ENCODE results near the gene GPR107.

The GPR107 gene

DNA sequence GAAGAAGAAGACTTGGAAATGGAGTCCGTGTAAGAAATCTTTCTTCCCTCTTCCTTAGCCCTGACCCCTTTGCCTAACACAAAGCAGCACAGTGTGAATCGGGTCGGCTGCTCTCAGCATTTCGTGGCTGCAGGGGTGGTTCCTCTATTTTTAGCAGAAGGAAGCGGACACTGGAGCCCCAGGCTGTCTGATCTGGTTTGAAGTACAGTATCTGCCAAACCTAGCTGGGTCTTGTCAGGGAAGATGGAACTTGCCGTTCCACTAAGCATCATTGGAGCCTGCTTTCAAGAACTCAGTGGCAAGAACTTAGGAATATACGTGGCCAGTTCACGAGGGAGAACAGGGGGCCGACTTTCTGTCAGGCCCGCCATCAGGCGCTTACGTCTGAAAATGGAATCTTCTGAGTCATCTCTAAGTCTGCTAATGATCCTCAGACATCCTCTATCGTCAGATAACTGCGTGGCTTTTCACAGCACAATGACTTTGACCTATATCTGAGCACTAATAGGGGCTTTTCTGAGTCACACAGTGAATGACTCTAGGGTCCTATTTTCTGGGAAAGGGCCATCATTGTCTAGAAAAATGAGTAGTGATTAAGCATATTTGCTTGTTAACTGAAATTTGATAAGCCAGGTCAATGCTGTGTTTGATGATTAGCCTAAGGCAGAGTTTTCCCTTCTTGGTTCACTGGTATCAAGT lies 75.2 kb downstream of the GPR107 start:
- peak overlapping the region in 1 of 2 donors; percentile 7 for H3K9ac ChIP-seq (ENCODE audit: low read depth in 1 of 2, low read length in 2 of 2)
- no peak overlapping the region for H3K4me3 ChIP-seq (ENCODE audit: low read depth in 1 of 2, low read length in 2 of 2)
- no peaks in the 10 kb centered on the region for H3K9me3 ChIP-seq (ENCODE audit: control insufficient read depth in 1 of 2, low read length in 2 of 2)
- peaks cover 5% of the 10 kb centered on the region in 2 donors for H3K4me1 ChIP-seq (ENCODE audit: control insufficient read depth in 1 of 2, insufficient read depth in 2 of 2, low read length in 2 of 2)
- H3K27ac ChIP-seq (ENCODE audit: low read depth, low read length): peak overlapping the region; percentile 13
- H3K27me3 ChIP-seq (ENCODE audit: control insufficient read depth in 1 of 2, insufficient read depth in 2 of 2, low read length in 2 of 2): no peaks in the 10 kb centered on the region
- peaks cover 14 to 40% of the 10 kb centered on the region in 2 donors for H3K36me3 ChIP-seq (ENCODE audit: control insufficient read depth in 1 of 2, insufficient read depth in 2 of 2, low read length in 2 of 2)

DNA sequence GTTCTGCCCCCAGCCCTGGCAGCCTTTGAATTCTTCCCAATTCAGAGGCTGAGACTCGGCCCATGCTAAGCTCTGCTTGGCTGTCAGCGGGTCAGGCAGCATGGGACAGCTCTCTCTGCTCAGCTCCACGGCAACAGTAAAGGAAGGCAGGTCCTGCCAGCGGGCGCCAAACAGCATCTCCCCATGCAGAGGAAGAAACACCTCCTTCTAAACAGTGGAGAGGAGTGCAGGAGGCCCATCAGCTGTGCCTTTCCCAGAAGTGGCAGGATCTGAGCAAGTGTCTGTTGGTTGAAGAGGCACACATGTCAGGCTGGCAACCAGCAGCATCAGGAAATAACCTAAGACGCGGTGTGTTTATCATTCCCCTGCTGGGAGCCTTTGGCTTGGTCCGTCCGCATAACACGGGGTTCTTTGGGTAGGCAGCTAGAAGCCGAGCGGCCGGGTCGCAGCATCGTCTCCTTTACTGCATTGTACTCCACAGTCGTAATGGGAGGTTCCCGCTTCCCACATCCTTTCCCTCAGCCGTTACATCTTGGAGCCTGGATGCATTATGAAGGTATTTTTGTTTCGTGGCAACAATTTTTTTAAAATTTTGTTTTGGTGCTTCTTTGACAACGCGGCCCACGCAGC lies 75.8 kb downstream of the GPR107 start:
- Histone ChIP-seq H3K36me3 (ENCODE audit: control insufficient read depth in 1 of 2, insufficient read depth in 2 of 2, low read length in 2 of 2) (peaks cover 12 to 33% of the 10 kb centered on the region in 2 donors), H3K9ac (ENCODE audit: low read depth in 1 of 2, low read length in 2 of 2) (no peak overlapping the region), H3K27ac (ENCODE audit: low read depth, low read length) (no peak overlapping the region), H3K27me3 (ENCODE audit: control insufficient read depth in 1 of 2, insufficient read depth in 2 of 2, low read length in 2 of 2) (no peaks in the 10 kb centered on the region), H3K4me3 (ENCODE audit: low read depth in 1 of 2, low read length in 2 of 2) (no peak overlapping the region), H3K9me3 (ENCODE audit: control insufficient read depth in 1 of 2, low read length in 2 of 2) (no peaks in the 10 kb centered on the region), H3K4me1 (ENCODE audit: control insufficient read depth in 1 of 2, insufficient read depth in 2 of 2, low read length in 2 of 2) (peaks cover 5% of the 10 kb centered on the region in 2 donors)

DNA sequence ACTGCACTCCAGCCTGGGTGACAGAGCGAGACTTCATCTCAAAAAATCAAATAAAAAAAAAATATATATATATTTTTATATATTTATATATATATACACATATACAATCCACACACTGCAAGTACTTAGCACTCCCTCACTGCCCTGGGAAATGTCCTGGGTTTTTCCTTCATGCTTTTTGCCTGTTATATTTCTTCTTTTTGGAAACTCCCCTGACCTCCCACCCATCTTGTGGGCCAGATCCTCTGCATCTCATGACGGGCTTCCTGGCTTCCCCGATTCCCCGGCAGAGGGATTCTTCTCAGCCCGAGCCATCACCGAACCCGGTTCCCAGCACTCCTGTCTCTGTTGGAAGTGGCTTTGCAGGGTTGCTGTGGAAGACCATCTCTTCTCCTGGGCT lies 79.0 kb downstream of the GPR107 start:
- H3K9me3 ChIP-seq (ENCODE audit: control insufficient read depth in 1 of 2, low read length in 2 of 2): no peaks in the 10 kb centered on the region
- H3K9ac ChIP-seq (ENCODE audit: low read depth in 1 of 2, low read length in 2 of 2): no peak overlapping the region
- peaks cover 11 to 42% of the 10 kb centered on the region in 2 donors for H3K36me3 ChIP-seq (ENCODE audit: control insufficient read depth in 1 of 2, insufficient read depth in 2 of 2, low read length in 2 of 2)
- H3K27me3 ChIP-seq (ENCODE audit: control insufficient read depth in 1 of 2, insufficient read depth in 2 of 2, low read length in 2 of 2): no peaks in the 10 kb centered on the region
- H3K27ac ChIP-seq (ENCODE audit: low read depth, low read length): no peak overlapping the region
- H3K4me1 ChIP-seq (ENCODE audit: control insufficient read depth in 1 of 2, insufficient read depth in 2 of 2, low read length in 2 of 2): peaks cover 5 to 7% of the 10 kb centered on the region in 2 donors
- H3K4me3 ChIP-seq (ENCODE audit: low read depth in 1 of 2, low read length in 2 of 2): no peak overlapping the region

DNA sequence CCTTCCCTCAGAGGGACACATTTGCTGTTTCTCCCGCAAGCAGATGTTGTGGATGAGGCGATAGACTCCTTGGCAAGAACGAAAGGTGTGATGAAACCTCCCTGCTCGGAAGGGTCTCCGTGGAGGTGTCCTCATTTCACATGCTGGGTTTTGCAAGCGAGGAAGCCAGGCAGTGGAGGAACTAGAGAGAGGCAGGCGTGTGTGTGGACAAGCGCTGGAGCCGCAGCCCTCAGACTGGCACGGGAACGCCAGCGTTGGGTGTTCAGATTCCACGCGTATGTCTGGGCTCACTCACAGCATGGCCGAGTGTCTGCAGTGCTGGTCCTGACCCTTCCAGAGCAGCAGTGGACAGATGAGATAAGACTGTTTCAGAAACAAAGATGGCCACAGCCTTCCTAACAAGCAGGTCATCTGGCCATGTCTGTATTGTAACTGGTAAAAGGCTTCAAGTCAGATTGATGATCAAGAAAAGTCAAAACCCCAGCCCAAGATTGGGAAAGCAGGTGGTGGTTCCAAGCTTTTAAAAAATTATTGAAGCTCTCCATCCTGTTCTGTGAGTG lies 83.5 kb downstream of the GPR107 start:
- no peaks in the 10 kb centered on the region for H3K9me3 ChIP-seq (ENCODE audit: control insufficient read depth in 1 of 2, low read length in 2 of 2)
- peaks cover 0 to 7% of the 10 kb centered on the region in 2 donors for H3K4me1 ChIP-seq (ENCODE audit: control insufficient read depth in 1 of 2, insufficient read depth in 2 of 2, low read length in 2 of 2)
- no peak overlapping the region for H3K9ac ChIP-seq (ENCODE audit: low read depth in 1 of 2, low read length in 2 of 2)
- no peak overlapping the region for H3K4me3 ChIP-seq (ENCODE audit: low read depth in 1 of 2, low read length in 2 of 2)
- H3K27ac ChIP-seq (ENCODE audit: low read depth, low read length): no peak overlapping the region
- no peaks in the 10 kb centered on the region for H3K27me3 ChIP-seq (ENCODE audit: control insufficient read depth in 1 of 2, insufficient read depth in 2 of 2, low read length in 2 of 2)
- peaks cover 0 to 16% of the 10 kb centered on the region in 2 donors for H3K36me3 ChIP-seq (ENCODE audit: control insufficient read depth in 1 of 2, insufficient read depth in 2 of 2, low read length in 2 of 2)

DNA sequence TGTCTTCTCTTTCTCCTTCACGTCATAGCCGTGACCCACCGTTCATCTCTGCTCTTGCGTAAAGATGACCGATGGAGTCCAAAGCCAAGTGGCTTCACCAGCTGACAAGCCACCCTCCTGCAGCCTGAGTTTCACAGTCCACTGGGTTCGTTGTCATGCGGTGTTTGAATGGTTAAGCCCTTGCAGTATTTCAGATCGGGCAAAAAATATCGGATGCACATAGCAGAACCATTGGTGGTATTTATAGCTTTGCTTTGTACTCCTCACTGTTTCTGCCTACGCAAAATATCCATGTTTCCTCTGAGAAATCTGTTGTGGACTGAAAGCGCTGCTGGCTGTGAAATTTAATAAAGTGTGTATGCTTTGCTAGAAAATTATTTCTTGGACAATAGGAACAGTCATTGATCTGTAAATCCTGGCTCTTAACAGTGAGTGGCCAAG lies 84.0 kb downstream of the GPR107 start:
- Histone ChIP-seq H3K9me3 (ENCODE audit: control insufficient read depth in 1 of 2, low read length in 2 of 2) (no peaks in the 10 kb centered on the region), H3K36me3 (ENCODE audit: control insufficient read depth in 1 of 2, insufficient read depth in 2 of 2, low read length in 2 of 2) (peaks cover 0 to 16% of the 10 kb centered on the region in 2 donors), H3K27ac (ENCODE audit: low read depth, low read length) (no peak overlapping the region), H3K9ac (ENCODE audit: low read depth in 1 of 2, low read length in 2 of 2) (no peak overlapping the region), H3K27me3 (ENCODE audit: control insufficient read depth in 1 of 2, insufficient read depth in 2 of 2, low read length in 2 of 2) (no peaks in the 10 kb centered on the region), H3K4me1 (ENCODE audit: control insufficient read depth in 1 of 2, insufficient read depth in 2 of 2, low read length in 2 of 2) (peaks cover 0 to 7% of the 10 kb centered on the region in 2 donors), H3K4me3 (ENCODE audit: low read depth in 1 of 2, low read length in 2 of 2) (no peak overlapping the region)

DNA sequence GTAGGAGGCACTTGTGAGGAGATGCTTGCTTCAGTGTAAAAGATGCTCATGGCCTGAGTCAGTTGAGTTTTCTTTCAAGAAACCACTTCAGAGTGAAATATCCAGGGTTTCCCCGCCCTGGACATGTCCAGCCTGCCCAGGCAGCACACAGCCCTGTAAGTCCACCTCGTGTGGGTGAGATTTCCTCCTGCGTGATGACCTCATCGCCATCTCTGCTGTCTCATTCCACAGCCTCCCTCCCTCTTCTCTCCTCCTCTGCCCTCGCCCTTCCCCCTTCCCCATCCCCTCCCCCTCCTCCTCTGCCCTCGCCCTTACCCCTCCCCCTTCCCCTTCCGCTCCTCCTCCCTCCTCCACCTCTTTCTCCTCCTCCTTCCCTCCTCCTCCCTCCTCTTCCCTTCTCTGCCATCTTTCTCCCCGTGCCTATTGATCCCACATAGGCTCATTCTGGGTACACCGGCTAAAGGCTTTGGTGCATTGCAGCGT lies 84.5 kb downstream of the GPR107 start:
- peaks cover 0 to 16% of the 10 kb centered on the region in 2 donors for H3K36me3 ChIP-seq (ENCODE audit: control insufficient read depth in 1 of 2, insufficient read depth in 2 of 2, low read length in 2 of 2)
- peaks cover 1 to 2% of the 10 kb centered on the region in 2 donors for H3K27me3 ChIP-seq (ENCODE audit: control insufficient read depth in 1 of 2, insufficient read depth in 2 of 2, low read length in 2 of 2)
- H3K4me1 ChIP-seq (ENCODE audit: control insufficient read depth in 1 of 2, insufficient read depth in 2 of 2, low read length in 2 of 2): peaks cover 0 to 7% of the 10 kb centered on the region in 2 donors
- H3K27ac ChIP-seq (ENCODE audit: low read depth, low read length): no peak overlapping the region
- H3K4me3 ChIP-seq (ENCODE audit: low read depth in 1 of 2, low read length in 2 of 2): no peak overlapping the region
- no peaks in the 10 kb centered on the region for H3K9me3 ChIP-seq (ENCODE audit: control insufficient read depth in 1 of 2, low read length in 2 of 2)
- H3K9ac ChIP-seq (ENCODE audit: low read depth in 1 of 2, low read length in 2 of 2): no peak overlapping the region

DNA sequence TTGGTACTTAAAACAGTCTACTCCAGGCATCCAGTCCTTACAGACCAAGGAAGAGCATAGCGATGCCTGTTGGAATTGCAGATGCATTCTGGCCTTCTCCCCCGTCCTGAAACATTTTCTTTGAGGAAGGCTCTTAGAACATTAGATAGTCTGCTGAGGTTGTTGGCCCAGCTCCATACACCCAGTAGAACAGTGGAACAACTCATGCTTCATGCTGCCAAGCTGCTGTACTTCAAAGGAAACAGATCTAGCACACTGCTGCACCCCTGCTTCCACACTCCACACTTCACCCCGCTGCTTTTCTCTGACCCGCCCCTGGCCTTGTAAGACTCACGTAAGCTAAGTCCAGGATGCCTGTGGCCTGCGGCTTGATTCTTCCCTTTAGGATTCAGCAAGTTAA lies 85.1 kb downstream of the GPR107 start:
- peaks cover 0 to 16% of the 10 kb centered on the region in 2 donors for H3K36me3 ChIP-seq (ENCODE audit: control insufficient read depth in 1 of 2, insufficient read depth in 2 of 2, low read length in 2 of 2)
- H3K27me3 ChIP-seq (ENCODE audit: control insufficient read depth in 1 of 2, insufficient read depth in 2 of 2, low read length in 2 of 2): peaks cover 6 to 7% of the 10 kb centered on the region in 2 donors
- no peak overlapping the region for H3K27ac ChIP-seq (ENCODE audit: low read depth, low read length)
- H3K4me3 ChIP-seq (ENCODE audit: low read depth in 1 of 2, low read length in 2 of 2): no peak overlapping the region
- H3K9ac ChIP-seq (ENCODE audit: low read depth in 1 of 2, low read length in 2 of 2): no peak overlapping the region
- peaks cover 0 to 7% of the 10 kb centered on the region in 2 donors for H3K4me1 ChIP-seq (ENCODE audit: control insufficient read depth in 1 of 2, insufficient read depth in 2 of 2, low read length in 2 of 2)
- no peaks in the 10 kb centered on the region for H3K9me3 ChIP-seq (ENCODE audit: control insufficient read depth in 1 of 2, low read length in 2 of 2)

DNA sequence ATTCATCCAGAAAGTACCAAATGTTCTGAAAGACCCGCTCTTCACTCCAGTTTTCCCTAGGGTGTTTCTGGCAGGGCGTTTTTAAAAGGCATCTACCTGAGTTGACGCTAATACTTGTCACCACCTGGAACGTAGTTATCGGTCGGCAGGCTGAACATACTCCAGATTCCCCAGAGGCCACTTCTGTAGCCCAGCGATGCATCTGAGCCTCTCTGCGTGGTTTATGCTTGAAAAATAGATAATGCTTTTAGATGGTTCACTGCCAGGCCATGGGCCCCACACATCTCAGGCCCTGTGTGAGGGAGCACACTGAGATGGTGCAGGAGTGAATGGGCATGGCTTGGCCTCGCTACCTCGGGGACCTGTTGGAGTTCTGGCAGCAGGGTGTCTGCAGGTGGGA lies 85.5 kb downstream of the GPR107 start:
- peaks cover 9 to 10% of the 10 kb centered on the region in 2 donors for H3K27me3 ChIP-seq (ENCODE audit: control insufficient read depth in 1 of 2, insufficient read depth in 2 of 2, low read length in 2 of 2)
- H3K9ac ChIP-seq (ENCODE audit: low read depth in 1 of 2, low read length in 2 of 2): no peak overlapping the region
- no peaks in the 10 kb centered on the region for H3K9me3 ChIP-seq (ENCODE audit: control insufficient read depth in 1 of 2, low read length in 2 of 2)
- H3K27ac ChIP-seq (ENCODE audit: low read depth, low read length): no peak overlapping the region
- H3K36me3 ChIP-seq (ENCODE audit: control insufficient read depth in 1 of 2, insufficient read depth in 2 of 2, low read length in 2 of 2): peaks cover 0 to 16% of the 10 kb centered on the region in 2 donors
- H3K4me1 ChIP-seq (ENCODE audit: control insufficient read depth in 1 of 2, insufficient read depth in 2 of 2, low read length in 2 of 2): peaks cover 0 to 7% of the 10 kb centered on the region in 2 donors
- H3K4me3 ChIP-seq (ENCODE audit: low read depth in 1 of 2, low read length in 2 of 2): no peak overlapping the region

DNA sequence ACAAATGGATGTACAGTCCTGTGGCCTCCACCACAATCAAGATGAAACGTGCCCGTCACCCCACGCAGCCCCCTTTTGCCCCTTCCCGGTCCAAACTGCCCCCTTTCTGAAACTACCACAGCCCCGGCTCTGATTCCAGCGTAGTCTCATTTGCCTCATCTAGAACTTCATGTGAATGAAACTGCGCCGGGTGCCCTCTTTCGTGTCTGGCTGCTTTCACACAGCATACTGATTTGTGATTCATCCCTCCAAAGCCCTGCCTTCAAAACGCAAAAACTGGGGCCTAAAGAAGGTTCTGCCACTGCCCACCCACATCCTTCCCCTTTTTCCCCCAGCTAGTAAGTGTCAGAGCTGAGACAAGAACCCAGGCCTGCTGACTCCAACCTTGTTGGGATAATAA lies 87.0 kb downstream of the GPR107 start:
- H3K9me3 ChIP-seq (ENCODE audit: control insufficient read depth in 1 of 2, low read length in 2 of 2): no peaks in the 10 kb centered on the region
- H3K9ac ChIP-seq (ENCODE audit: low read depth in 1 of 2, low read length in 2 of 2): no peak overlapping the region
- H3K27me3 ChIP-seq (ENCODE audit: control insufficient read depth in 1 of 2, insufficient read depth in 2 of 2, low read length in 2 of 2): peaks cover 9 to 10% of the 10 kb centered on the region in 2 donors
- peaks cover 0 to 9% of the 10 kb centered on the region in 2 donors for H3K36me3 ChIP-seq (ENCODE audit: control insufficient read depth in 1 of 2, insufficient read depth in 2 of 2, low read length in 2 of 2)
- no peak overlapping the region for H3K27ac ChIP-seq (ENCODE audit: low read depth, low read length)
- peaks cover 0 to 7% of the 10 kb centered on the region in 2 donors for H3K4me1 ChIP-seq (ENCODE audit: control insufficient read depth in 1 of 2, insufficient read depth in 2 of 2, low read length in 2 of 2)
- H3K4me3 ChIP-seq (ENCODE audit: low read depth in 1 of 2, low read length in 2 of 2): no peak overlapping the region

DNA sequence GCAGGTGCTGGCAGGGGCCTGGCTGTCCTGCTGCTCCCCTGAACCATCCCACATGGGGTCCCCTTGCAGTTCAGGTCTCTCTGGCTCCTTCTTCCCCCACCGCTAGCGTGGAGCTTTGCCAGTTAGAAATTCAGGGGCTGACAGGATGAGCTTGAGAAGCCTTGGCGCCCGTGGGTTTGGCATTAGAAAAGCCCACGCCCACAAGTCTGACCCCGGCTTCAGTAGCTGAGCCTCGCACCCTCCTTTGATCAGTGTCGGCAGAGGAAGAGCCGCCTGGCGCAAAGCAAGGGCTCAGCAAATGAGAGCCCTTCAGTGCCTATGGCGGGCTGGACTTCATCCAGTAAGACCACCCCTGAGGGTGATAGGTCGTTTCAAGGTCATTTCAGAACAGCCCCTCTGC lies 88.3 kb downstream of the GPR107 start:
- Histone ChIP-seq H3K36me3 (ENCODE audit: control insufficient read depth in 1 of 2, insufficient read depth in 2 of 2, low read length in 2 of 2) (peaks cover 0 to 2% of the 10 kb centered on the region in 2 donors), H3K4me3 (ENCODE audit: low read depth in 1 of 2, low read length in 2 of 2) (no peak overlapping the region), H3K27ac (ENCODE audit: low read depth, low read length) (no peak overlapping the region), H3K9ac (ENCODE audit: low read depth in 1 of 2, low read length in 2 of 2) (no peak overlapping the region), H3K27me3 (ENCODE audit: control insufficient read depth in 1 of 2, insufficient read depth in 2 of 2, low read length in 2 of 2) (peaks cover 9 to 10% of the 10 kb centered on the region in 2 donors), H3K9me3 (ENCODE audit: control insufficient read depth in 1 of 2, low read length in 2 of 2) (no peaks in the 10 kb centered on the region), H3K4me1 (ENCODE audit: control insufficient read depth in 1 of 2, insufficient read depth in 2 of 2, low read length in 2 of 2) (peaks cover 0 to 7% of the 10 kb centered on the region in 2 donors)

Measured in duodenal mucosa (tissue), 2 donors.